CD4-positive, alpha-beta T cell treated with Interleukin-15 for 1 hour (primary cell): ENCODE data around the gene OLFML1.
"Not testable (repeated sequence)": the region's sequence is repeated elsewhere in the genome, so short reads cannot be mapped to it uniquely, and the experiment has no call there.

Source experiments
- DNase-seq: peaks from one replicate; pipeline ENCODE4 v3.0.0-alpha.2; 2020

The OLFML1 gene

DNA sequence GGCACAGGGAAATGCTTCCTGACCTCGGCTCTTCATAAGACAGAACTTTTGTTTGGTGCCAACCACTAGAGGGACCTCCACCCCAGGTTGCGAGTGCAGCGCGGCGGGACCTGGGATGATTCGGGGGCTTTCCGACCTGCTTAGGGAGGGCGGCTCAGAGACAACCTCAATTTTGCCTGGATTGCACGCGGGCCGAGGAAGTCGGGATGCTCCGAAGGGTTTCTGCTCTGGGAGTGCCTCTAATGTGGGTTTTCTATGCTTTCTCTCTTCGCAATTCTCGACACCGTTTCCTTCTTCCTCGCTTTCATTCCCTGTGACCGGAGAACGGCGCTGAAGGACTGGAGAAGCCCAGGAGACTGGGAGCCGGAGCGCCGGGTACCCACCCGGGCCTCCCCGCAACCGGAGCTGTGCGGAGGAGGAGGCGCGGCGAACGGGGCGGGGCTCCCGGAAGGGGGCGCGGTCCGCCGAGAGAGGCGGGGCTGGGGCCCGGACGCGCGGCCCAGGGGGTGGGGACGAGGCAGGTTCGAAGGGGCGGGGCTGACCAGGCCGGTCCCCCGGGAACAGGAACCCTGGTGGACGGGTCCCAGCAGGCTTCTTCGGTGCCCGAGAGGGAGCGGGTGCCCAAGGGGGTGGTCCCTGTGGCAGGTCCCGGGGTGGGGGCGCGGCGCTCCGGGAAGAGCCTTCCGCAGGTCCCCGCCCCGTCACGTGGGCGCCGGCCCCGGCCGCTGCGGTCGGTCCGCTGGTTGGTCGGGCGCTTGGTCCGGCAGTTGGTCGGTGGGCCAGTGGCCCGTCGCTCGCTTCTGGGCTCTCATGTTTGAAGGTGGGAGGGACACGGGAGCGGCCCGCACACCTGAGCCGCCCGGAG, 28.2 kb downstream of the OLFML1 start, which contains the start of gene PPFIBP2:
PPFIBP2 (plus strand) TSS at position 766 of the 865 bp plus-strand sequence. CDS start 35,477 bp downstream, outside the sequence.
- DNase-seq = peak; percentile 79

DNA sequence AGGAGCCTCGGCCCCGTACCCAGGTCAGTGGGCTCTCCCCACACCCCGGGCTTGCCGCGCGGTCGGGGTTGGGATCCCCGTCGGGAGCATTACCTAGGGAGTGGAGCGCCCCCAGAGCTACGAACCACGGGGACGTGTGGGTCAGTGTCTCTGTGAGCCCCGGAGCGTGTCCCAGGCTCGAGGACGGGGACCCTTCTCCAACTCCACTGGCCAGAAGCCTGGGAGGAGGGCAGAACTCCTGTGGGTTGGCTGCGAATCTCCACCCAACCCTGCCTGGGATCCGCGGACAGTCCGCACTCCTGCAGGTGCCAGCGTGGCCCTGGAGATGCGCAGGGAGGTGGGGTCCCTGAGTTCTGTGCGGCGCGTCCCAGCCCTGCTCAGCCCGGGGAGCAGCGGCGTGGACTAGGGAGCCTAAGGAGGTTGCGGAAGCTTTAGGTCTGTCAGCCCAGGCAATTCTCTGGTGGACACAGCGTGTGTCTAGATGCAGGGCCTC, 28.8 kb downstream of the OLFML1 start:
- no peak for DNase-seq

DNA sequence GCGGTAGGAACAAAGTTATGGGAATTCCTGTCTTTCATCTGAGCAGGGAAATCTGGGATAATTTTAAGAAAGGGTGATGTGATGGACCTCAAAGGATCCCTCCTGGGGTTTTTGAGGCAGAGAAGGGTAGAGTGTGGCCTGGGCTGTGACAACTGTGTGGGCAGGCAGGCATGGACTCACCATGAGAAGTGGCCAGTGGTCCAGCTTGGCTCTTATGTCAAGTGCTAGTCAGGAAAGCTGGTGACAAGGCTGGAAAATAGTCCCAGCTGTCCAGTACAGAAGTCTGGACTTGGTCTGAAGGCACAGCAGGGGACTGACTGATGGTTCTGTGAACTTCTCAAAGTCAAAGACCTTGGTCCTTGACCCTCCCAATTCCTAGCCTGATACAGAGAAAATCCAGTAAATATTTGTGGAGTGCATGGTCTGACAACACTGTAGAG, 30.2 kb downstream of the OLFML1 start:
- DNase-seq = no peak

DNA sequence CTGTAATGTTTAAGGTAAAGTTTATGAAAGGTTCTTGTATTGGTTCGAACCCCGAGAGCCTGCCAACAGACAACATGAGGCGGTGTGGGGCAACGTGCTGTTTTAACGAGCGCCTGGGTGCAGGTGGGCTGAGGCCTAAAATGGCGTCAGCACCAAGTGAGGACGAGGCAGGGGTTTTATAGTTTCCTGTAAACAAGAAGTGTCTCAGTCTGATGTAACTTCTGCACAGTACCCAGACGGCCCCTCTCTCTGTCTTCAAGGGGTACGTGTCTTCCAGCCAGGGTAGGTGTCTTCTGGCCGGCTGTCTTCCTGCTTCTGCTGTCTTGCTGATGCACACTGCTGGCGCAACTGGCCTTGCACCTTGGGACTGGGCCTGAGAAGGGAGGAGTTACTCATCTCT, 31.2 kb downstream of the OLFML1 start:
- no peak for DNase-seq

DNA sequence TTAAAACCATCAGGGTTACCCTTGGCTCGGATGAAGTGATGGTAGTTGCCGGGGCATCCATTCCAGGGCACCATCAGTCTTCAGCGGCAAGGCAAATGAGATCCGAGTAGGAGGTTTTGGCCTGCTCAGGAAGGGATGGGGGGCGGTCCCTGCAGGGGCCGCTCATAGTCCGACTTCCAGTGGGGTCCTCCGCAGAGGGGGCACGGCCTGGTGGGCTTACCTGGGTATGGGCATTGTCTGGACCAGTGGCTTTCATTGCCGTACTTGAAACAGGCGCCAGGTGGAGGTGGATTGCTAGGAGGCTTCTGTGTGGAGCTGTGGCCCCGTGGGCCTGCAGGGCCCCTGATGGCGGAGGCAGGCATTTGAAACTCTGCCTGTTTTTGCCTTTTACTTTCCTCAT, 32.4 kb downstream of the OLFML1 start:
- DNase-seq = not testable (repeated sequence)

DNA sequence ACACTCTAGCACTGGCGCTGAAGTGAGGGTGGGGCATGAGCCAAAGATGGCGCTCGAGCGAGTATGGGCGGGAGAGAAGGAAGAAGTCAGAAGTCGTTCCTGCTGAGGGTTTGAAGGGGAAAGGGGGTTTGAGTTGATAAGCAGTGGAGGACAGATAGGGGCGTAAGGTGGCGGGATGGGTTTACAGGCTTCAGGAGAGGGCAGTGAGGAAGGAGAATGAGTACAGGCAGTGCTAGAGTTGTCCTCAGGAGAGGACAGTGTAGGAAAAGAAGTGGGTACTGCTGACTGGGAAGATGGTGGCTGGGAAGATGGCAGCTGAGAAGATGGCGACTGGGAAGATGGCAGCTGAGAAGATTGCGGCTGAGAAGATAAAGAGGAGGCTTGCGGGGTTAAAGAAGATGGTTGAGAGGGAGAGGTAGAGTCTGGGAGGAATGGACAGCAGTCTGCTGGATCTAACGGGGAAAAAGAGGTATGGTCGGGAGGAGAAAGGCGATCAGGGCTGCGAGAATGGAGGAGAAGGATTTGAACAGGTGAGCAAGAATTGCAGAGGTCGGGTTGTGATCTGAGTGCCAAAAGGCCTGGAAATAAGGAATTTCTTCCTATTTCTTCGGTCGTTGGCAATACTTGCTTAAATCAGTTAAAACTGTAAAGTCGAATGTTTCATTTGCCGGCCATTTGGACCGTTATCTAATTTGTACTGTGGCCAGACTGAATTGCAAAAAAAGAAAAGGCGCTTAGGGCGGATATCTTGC, 33.7 kb downstream of the OLFML1 start:
- no peak for DNase-seq

- peak; percentile 30 for DNase-seq
Measured at GRCh38 chr11:7520011-7520942, 35.0 kb downstream of the OLFML1 start.

DNA sequence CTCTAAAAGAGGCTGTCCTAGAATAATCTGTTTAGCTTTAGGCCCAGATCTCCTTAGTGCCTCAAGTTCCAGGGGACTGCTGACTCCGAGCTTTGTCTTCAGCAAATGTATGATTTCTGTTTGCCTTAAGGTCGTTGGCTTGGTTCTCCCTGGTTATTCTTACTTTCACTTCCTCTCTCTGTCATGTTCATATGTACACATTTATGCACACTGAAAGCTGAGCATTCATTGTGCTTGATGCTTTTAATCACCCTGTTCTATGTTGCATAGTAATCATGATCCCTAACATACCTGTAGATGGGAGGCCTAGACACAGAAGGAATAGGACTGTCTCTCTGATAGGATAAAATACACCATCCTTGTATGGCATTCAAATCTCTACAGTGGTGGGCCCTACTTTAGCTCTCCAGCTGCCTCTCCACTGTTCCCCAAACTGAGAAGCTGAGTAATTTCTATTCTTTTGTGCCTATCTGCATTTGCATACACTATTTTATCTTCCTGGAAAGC, 35.7 kb downstream of the OLFML1 start:
- no peak for DNase-seq

- DNase-seq = no peak
Measured at GRCh38 chr11:7522121-7522520, 36.8 kb downstream of the OLFML1 start.

DNA sequence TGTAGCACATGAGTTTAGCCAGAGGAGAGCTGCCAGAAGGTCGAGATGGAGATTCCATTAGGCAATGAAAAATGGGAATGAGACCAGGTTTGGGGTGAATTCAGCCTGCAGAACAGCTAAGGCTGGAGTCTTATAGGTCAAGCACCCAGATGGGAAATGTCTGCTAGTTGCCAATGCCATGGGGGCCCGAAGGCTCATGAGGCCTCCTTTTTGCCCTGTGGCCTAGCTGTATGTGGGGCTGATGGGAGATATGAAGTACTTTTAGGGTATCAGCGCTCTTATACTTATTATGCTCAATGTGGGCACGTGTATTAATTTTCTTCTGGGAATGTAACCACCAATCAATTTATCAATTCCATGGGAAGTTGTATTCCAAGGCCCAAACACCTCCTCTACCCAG, 37.2 kb downstream of the OLFML1 start:
- no peak for DNase-seq

- no peak for DNase-seq
Measured at GRCh38 chr11:7523416-7524210, 38.3 kb downstream of the OLFML1 start.

DNA sequence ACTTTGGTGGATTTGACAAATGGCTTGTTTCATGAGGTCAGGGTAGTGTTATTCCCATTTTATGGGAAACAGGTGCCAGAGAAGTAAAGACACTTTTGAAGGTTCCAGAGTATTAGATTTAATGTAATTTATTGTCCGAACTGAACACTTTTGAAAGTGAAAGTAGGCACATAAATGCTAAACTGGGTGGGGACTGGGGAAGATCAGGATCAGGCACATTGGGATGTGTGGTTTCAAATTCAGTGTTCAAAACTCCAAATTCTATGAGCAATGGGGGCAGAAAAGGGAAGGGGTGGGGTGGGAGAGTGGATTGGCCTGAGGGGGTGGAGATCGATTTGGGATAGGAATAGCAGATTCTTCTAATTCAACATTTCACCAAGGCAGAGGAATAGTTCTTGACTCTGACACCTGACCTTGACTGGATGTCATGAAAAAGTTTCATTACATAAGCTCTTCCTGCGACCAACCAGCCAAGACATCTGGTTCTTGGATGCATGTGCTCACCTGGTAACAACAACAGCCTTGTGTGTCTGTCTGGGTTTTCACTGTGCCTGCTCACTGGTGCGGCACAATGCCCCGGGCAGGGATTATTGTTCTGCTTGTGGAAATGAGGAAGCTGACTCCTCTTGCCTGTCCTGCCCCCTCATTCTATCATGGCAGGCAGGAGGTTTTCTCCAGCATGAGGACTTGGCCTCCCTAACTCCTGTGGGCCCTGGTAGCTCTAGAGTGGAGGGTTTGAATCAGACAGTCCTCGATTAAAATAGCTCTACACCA, 39.3 kb downstream of the OLFML1 start:
- peak; percentile 29 for DNase-seq

DNA sequence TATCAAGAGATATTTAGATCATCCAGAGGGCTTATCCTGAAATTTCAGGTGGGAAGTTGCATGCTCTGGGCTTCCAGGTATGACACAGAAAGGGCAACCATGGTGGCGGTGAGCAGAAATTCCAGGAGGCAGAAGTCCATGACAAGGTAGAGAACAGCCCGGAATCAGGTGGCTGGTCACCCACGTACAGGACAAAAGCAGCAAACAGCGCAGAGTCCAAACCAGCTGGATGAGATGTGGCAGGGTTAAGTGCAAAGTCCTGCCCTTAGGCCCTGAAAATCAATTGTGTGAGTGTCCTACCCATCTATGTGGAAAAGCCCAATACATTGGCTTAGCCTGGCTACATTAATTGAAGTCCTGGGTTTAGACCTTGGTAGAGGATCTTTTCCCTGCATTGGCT, 40.1 kb downstream of the OLFML1 start:
- no peak for DNase-seq

GRCh38 chr11:7527029-7527428, 41.7 kb downstream of the OLFML1 start:
- DNase-seq = no peak

- DNase-seq = no peak
Measured at GRCh38 chr11:7528514-7529049, 43.3 kb downstream of the OLFML1 start.

DNA sequence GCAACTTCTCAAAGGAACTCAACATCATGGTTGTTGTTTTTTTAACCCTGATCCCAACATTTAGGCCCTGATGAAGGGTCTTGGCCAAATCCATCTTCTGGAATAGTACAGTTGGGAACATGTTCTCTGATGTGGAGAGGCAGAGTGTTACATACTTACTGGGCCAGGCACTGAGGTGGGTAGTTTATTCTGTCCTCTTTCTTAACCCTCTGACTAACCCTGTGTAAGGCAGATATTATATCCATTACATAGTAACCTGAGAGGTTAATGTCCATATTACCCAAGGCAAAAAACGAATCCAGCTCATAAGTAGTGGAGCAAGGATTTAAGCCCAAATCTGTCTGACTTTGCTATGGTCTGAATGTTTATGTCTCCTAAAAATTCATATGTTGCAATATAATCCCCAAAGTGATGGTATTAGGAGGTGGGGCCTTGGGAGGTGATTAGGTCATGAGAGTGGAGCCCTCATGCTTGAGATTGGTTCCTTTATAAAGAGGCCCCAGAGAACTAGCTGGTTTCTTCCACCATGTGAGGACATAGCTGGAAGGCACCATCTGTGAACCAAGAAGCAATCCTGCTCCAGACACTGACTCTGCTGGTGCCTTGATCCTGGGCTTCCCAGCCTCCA, 44.8 kb downstream of the OLFML1 start:
- no peak for DNase-seq

- no peak for DNase-seq
Measured at GRCh38 chr11:7531011-7531410, 45.7 kb downstream of the OLFML1 start.

DNA sequence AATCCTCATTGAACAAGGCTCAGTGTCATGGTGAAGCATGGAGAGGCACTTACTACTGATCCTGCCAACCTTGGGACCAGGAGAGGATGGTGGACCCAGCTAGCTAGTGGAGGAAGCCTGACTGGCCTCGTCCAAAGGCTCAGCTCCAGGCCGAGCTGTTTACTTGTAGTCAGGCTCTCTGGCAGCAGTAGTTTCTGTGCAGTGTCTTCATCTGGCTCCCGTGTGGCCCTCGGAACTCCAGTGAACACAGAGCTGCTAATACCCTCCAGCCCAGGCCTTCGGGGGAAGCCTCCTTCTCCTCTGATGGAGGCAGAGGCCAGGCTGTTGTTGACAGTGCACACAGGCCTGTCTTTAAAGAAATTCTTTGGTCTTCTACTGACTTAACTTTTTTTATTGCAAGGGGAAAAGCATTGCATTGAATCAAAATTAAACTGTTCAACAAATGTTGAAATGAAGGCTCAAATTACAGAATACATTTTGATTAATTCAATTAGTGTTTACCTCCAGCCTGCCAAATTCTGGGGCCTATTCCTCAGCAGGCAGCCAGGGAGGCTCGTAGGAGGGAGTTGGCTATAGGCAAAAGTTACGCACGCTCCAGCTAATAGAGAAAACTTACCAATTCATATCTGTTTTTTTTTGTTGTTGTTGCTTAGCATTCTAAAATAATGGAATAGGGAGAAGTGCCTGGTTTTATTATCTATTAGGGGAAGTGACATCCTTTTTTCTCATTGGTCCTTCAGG, 47.3 kb downstream of the OLFML1 start:
- no peak for DNase-seq
